ENCODE results near the gene BORCS5. TPM values are rescaled to one million over a fixed set of nuclear protein-coding genes. Genes with fewer than 3 reads are reported as not detected.

BORCS5 gene
- total and polyA plus RNA-seq, 2 of the 4 experiments (the other 2 are of a cell fraction), result 14.4 to 18.3 TPM

GRCh38 chr12:12338527-12339168 lies 18.2 kb upstream of the BORCS5 start:
- H2BK120ac ChIP-seq (ENCODE audit: low read depth, low read length), result no peak overlapping the region; the same call in 1 of the 2 replicates
- no peak overlapping the region for H4K8ac ChIP-seq (ENCODE audit: low read depth in 2 of 2, low read length in 2 of 2)
- no peak overlapping the region for H3K4me2 ChIP-seq (ENCODE audit: low read depth, low read length)
- CTCF ChIA-PET, result no interaction called here
- dilution Hi-C loops (cut with HindIII; ENCODE audit: low sequenced_read_pairs, unreplicated experiment) (no loop called here), in situ Hi-C loops (cut with MboI; ENCODE audit: low sequenced_read_pairs) (loop anchor here (10.0 kb wide), 1 partner anchor 254 kb away; no protein-coding TSS in a partner anchor), intact Hi-C loops (cut with micrococcal nuclease) (loop anchor here (10.0 kb wide), 1 partner anchor 684 kb away; no protein-coding TSS in a partner anchor)
- no peak overlapping the region for H4K5ac ChIP-seq (ENCODE audit: low read depth, low read length)
- H3K56ac ChIP-seq (ENCODE audit: extremely low read depth, insufficient read depth, low read length), result no peak overlapping the region
- H2AK9ac ChIP-seq (replicated peaks; ENCODE audit: low read depth, low read length, poor library complexity), result no peak overlapping the region
- H3K9me3 ChIP-seq (ENCODE audit: control insufficient read depth, insufficient read depth, low read length), result no peaks in the 10 kb centered on the region
- POLR2A ChIA-PET (ENCODE audit: unreplicated experiment), result no interaction called here
- no peak overlapping the region for H2AFZ ChIP-seq (replicated peaks; ENCODE audit: low read length, poor library complexity)
- H3K23ac ChIP-seq (ENCODE audit: low read depth, low read length), result no peak overlapping the region
- H3K36me3 ChIP-seq (ENCODE audit: control insufficient read depth, insufficient read depth, low read length), result no peaks in the 10 kb centered on the region
- H3K27ac ChIP-seq (ENCODE audit: insufficient read depth, low read length), result no peak overlapping the region
- no peak overlapping the region for H3K4ac ChIP-seq (ENCODE audit: low read depth, low read length)
- no peak overlapping the region for H3K9ac ChIP-seq (ENCODE audit: low read depth, low read length)
- no peak overlapping the region for H2BK20ac ChIP-seq (ENCODE audit: low read depth, low read length)
- H3K9me1 ChIP-seq (ENCODE audit: insufficient read depth, low read length), result 0 out of 2 replicates have a peak, but pooled peaks cover 5% of the 10 kb centered on the region
- WGBS, 2 experiments (ENCODE audit: extremely low coverage in 2 of 2, insufficient read length in 1 of 2), result 100% methylated on average over 1 of the region's 8 CpGs; no CpG with 5 or more reads in 1 of the 2 experiments
- no peak for TF ChIP-seq MXI1 (IDR thresholded peaks at IDR 0.05; ENCODE audit: borderline replicate concordance, low read depth, low read length)
- TF ChIP-seq POLR2A (IDR thresholded peaks at IDR 0.05; ENCODE audit: low read depth, low read length), result no peak
- no peak for TF ChIP-seq RCOR1 (IDR thresholded peaks at IDR 0.05; ENCODE audit: insufficient replicate concordance, low read length)
- TF ChIP-seq CTCF (conservative IDR thresholded peaks at IDR 0.05; ENCODE audit: low read depth, low read length), result no peak
- no peak for TF ChIP-seq NFE2L2 (IDR thresholded peaks at IDR 0.05; ENCODE audit: low read depth, low read length)
- no peak for TF ChIP-seq MAFK (IDR thresholded peaks at IDR 0.05; ENCODE audit: low read depth, low read length)
- no peak for TF ChIP-seq SMC3 (IDR thresholded peaks at IDR 0.05; ENCODE audit: low read depth, low read length)
- no peak for TF ChIP-seq RFX5 (IDR thresholded peaks at IDR 0.05; ENCODE audit: low read depth, low read length)
- TF ChIP-seq RAD21 (IDR thresholded peaks at IDR 0.05; ENCODE audit: low read length), result no peak
- no peak for TF ChIP-seq BHLHE40 (IDR thresholded peaks at IDR 0.05; ENCODE audit: low read depth, low read length)
- TF ChIP-seq FOS (IDR thresholded peaks at IDR 0.05; ENCODE audit: low read depth, low read length), result no peak
- TF ChIP-seq MAZ (IDR thresholded peaks at IDR 0.05; ENCODE audit: borderline replicate concordance, low read depth, low read length), result no peak
- no peak for TF ChIP-seq CEBPB (IDR thresholded peaks at IDR 0.05; ENCODE audit: low read depth, low read length)
- TF ChIP-seq ELK1 (IDR thresholded peaks at IDR 0.05; ENCODE audit: borderline replicate concordance, low read depth, low read length), result no peak
- TF ChIP-seq USF2 (IDR thresholded peaks at IDR 0.05; ENCODE audit: low read depth, low read length), result no peak
- TF ChIP-seq CHD1 (IDR thresholded peaks at IDR 0.05; ENCODE audit: low read depth, low read length), result no peak
- H3K27me3 ChIP-seq (ENCODE audit: control insufficient read depth, insufficient read depth, low read length), result no peaks in the 10 kb centered on the region
- no peak overlapping the region for H3K14ac ChIP-seq (replicated peaks; ENCODE audit: low read depth, low read length)
- no peak overlapping the region for H2BK5ac ChIP-seq (ENCODE audit: low read depth, low read length, poor library complexity, severe bottlenecking)
- H3K4me3 ChIP-seq (ENCODE audit: insufficient read depth, low read depth, low read length), result no peak overlapping the region
- no peak for ATAC-seq (ENCODE audit: low read depth)
- H2AK5ac ChIP-seq (ENCODE audit: low read depth, low read length), result no peak overlapping the region
- no TSS peak for BruUV-seq (replicated peaks)
- H3K18ac ChIP-seq (ENCODE audit: low read depth, low read length), result no peak overlapping the region
- no peak overlapping the region for H2BK15ac ChIP-seq (ENCODE audit: low read depth, low read length)
- H4K20me1 ChIP-seq (ENCODE audit: insufficient read depth, low read length), result peaks cover 4% of the 10 kb centered on the region; the same call in 1 of the 2 replicates
- peak; percentile 35 for DNase-seq
- H4K91ac ChIP-seq (ENCODE audit: insufficient read depth, low read depth, low read length), result no peak overlapping the region
- peaks cover 2% of the 10 kb centered on the region; the same call in 1 of the 2 replicates for H3K4me1 ChIP-seq (ENCODE audit: control insufficient read depth, insufficient read depth, low read length)
- H3K79me1 ChIP-seq (ENCODE audit: low read depth in 1 of 2, low read length in 2 of 2), result no peaks in the 10 kb centered on the region

Measured in IMR-90 (cell line).